Ovary (tissue), 3 donors: Measurements from ENCODE around the gene ERCC6.

ENCODE experiments used
- EP300 ChIP-seq: sonication (generic); formaldehyde crosslinking; IDR thresholded peaks from one replicate; pipeline ENCODE4 v1.6.1; 2017; ENCODE audit warnings: antibody characterized with exemption
- POLR2A ChIP-seq: fragments of 450-650 bp; IDR thresholded peaks from one replicate; pipeline ENCODE4 v1.6.1; 2017; ENCODE audit warnings: antibody characterized with exemption, mild to moderate bottlenecking, moderate library complexity
- TF ChIP-seq, protein P1 (sequence below), 3 donors: fragments of 450-650 bp in 2 of 3; fragments of 200-600 bp in 1 of 3; IDR thresholded peaks; one replicate each; pipeline versions ENCODE4 v1.5.1 to v1.8.0; 2016 to 2022; ENCODE audit warnings: antibody characterized with exemption in 3 of 3, mild to moderate bottlenecking in 1 of 3
- donor health status: DM: no; HTN: no; CAD: no.

DNA sequence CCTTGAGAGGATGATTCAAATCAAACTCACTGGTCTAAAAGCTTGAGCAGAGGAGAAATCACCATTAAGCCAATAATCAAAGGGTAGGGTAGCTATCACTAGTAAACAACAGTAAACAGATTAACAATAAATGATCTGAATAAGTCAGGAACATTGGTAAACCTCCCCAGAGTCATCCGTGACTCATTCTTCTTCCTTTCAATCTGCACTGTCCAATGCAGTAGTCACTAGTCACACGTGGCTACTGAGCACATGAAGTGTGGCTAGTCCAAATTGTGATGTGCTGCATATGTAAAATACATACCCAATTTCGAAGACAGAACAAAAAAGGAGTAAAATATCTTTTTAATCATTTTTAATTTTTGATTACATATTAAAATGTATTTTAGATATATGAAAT lies 64.0 kb downstream of the ERCC6 start:
- TF ChIP-seq POLR2A (no peak), EP300 (no peak)
- TF ChIP-seq, protein P1, sequence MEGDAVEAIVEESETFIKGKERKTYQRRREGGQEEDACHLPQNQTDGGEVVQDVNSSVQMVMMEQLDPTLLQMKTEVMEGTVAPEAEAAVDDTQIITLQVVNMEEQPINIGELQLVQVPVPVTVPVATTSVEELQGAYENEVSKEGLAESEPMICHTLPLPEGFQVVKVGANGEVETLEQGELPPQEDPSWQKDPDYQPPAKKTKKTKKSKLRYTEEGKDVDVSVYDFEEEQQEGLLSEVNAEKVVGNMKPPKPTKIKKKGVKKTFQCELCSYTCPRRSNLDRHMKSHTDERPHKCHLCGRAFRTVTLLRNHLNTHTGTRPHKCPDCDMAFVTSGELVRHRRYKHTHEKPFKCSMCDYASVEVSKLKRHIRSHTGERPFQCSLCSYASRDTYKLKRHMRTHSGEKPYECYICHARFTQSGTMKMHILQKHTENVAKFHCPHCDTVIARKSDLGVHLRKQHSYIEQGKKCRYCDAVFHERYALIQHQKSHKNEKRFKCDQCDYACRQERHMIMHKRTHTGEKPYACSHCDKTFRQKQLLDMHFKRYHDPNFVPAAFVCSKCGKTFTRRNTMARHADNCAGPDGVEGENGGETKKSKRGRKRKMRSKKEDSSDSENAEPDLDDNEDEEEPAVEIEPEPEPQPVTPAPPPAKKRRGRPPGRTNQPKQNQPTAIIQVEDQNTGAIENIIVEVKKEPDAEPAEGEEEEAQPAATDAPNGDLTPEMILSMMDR (IDR thresholded peaks at IDR 0.05): no peak
